ENCODE measurements around the gene RASGRP2.
A peak's percentile ranks its signal among the peaks of the same experiment; 100 is the strongest.

The RASGRP2 gene

GRCh38 chr11:64770120-64770519 lies 26.2 kb upstream of the RASGRP2 start:
- no peak for DNase-seq

- no peak for DNase-seq
Measured at GRCh38 chr11:64769283-64769682, 25.3 kb upstream of the RASGRP2 start.

- no peak for DNase-seq
Measured at GRCh38 chr11:64768300-64768694, 24.4 kb upstream of the RASGRP2 start.

DNA sequence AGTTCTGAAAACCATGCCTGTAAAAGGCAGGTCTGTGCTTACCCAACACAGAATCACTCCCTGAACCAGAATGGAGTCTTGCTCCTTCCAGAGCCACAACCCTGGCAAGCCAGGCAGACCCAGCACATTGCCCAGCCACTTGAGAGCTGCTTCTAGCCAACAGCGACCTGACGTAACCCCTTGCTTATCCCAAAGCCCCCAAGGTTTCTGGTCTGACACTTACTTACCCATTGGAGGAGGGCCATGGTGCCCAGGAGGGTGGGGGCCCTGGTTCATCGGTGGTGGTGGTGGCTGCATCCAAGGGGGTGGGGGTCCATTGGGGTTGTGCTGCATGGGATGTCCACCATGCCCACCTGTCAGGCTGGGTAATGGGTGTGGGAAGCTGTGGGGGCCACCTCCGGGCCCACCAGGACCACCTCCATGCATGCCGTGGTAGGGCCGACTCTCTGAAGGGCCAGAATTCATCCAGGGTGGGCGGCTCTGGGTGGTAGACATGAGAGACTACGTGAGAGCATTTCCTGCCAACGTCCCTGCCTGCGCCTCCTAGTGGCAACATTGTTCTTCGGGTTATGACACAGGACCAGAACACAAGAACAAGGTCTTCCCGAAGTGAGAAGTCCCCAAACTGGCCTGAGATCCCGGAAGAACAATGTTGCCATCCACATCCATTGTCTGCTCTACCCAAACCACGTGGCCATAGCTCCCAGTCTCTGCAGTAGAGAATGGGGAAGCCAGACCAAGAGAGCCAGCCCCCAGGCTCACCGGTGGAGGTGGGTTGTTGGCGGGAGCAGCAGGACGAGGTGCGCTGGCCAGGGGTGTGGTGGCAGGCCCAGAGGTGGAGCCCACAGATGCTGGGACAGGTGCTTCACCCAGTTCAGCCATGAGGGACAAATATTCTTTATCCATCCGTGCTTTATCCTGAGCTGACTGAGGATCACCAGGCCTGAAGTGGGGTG lies 23.7 kb upstream of the RASGRP2 start:
- peak; percentile 79 for DNase-seq

DNA sequence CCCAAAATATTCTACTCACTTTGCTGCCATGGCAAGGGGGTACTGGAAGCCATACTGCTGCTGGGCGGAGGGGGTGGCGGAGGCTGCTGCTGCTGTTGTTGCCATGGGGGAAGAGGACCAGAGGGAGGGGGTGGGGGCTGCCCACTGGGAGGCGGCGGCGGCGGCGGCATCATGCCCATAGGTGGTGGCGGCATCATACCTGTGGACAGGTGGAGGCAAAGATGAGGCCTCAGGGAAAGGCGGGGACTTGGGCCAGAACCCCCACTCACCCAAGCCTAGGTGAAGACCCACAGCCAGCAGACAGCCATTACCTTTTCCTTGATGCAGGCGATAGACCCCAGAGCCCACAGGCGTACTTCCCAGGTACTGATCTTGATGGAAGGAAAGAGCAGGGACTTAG lies 22.9 kb upstream of the RASGRP2 start:
- DNase-seq: no peak

- no peak for DNase-seq
Measured at GRCh38 chr11:64765851-64766665, 22.1 kb upstream of the RASGRP2 start.

- no peak for DNase-seq
Measured at GRCh38 chr11:64765291-64765850, 21.4 kb upstream of the RASGRP2 start.

DNA sequence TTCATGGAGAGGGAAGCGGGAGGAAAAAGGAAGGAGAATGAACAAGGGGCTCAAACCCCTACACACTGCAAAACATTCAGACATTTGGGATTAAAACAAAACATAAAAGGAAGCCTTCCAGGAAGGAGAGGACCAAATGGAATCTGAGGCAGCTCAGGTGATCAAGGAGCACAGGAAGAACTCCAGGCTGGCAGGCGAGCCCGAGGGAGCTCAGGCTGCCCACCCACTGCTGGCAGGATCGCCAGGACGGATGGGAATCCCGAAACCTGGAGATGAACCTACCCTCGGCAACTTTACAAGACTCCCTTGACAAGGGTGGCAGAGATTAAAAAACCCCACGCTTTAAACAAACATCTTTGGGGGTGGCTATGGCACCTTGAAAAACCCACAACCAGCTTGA lies 20.8 kb upstream of the RASGRP2 start:
- DNase-seq: no peak

DNA sequence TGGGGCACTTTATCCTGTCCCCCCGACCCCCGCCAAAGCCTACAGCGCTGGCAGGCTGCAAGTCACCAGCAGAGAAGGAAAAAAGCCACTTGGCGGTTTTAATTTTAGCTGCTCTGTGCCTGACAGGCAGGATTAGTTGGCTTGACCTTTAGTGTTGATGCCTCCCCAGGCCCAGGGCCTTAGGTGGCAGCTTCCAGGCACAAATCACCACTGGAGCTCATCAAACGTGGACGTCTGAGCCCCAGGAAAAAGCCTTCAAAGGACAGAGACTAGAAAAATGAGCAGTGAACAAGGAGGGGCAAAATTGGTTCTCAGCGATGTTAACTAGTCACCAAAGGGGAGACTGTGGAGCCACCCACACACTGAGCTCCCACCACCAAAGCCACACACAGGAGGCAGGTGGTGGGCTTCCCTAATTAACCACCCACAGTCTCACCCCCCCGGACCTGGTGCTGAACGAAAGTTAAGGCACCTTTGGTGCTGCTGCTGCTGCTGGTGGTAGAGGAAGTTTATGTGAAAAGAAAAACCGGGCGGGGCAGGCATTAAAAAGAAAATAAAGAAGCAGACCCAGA lies 20.2 kb upstream of the RASGRP2 start:
- DNase-seq: peak; percentile 58

DNA sequence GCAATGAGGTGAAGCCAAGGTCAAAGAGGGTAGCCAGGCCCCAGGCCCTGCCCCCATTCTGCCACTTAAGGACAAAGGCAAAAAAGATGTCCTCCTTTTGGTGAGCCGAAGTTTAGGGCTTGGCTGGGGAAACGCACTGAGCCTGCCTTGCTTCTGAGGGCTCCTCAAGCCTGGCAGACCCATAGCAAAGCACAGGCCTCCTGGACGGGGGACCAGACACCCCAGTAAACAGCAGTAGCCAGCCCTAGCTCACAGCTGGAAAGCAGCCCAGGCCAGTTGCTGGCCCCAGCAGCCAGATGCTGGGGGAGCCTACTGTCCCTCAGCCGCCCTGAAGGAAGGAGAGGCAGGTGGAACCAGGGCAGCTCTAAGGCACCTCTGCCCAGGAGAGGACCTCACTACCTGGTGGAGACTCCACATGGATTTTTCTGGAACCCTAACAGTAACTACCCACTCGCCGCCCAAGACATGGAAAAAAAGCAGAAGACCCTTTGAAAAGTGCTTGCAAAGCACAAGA lies 19.6 kb upstream of the RASGRP2 start:
- no peak for DNase-seq

DNA sequence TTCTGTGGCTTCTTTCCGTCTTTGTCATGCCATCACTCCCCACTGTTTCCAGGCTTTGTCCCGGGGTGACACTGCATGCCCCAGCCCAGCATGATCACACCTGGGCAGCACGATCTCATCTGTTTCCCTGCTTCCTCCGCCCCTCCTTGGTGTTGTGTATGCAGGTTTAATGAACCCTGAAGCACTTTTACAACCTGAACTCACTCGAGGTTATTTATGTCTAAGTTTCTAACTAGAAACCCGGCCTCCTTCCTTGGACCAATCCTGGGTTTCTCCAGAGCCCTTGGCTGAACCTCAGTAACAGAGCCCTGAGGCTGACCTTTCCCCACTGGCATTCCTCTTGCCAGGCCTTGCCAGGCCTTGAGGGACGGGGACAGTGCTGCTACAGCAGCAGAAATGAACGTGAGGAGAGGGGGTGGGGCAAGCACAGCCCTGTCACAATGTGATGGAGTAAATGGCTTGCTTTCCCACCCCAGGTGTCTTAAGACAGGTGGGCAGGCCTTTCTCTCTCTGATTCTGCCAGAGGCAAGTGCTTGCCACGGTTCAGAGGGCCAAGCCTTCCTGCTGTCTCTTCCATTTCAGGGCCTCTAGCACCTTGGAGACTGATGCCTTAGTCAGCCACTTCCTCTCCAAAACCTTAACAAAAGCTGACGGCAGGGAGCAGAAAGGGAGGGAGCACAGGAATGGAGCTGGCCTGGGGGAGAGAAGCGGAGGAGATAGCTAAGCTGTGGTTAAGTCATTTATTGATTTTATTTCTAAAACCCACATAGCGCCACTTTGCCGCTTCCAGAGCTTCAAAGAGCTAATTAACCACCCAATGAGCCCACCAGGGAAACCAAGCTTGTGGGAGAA lies 19.0 kb upstream of the RASGRP2 start:
- no peak for DNase-seq

DNA sequence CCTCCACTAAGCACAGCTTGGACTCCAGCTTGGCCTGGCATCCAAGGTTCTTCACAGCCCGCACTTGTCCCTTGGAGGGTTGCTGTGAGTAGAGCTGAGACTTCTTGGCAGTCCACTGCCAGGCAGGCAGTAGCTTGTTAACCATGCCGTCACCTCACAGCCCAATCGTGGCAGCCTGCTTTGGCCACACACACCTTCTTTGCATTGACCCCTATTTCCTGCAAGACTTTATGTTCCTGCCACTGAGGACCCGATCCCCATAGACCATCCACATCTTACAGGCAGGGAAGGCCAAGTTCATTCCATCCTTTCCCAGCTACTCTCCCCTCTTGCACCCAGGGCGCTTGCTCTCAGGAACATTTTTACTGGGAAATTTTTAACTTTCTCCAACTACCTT lies 18.3 kb upstream of the RASGRP2 start:
- DNase-seq: no peak

- DNase-seq: no peak
Measured at GRCh38 chr11:64760759-64761420, 16.9 kb upstream of the RASGRP2 start.

GRCh38 chr11:64759722-64760719 lies 16.1 kb upstream of the RASGRP2 start, which contains the start of gene PYGM:
Gene PYGM (minus strand): TSS chr11:64759974. CDS start chr11:64759898, 76 bp downstream.
- DNase-seq: no peak

GRCh38 chr11:64759131-64759721 lies 15.3 kb upstream of the RASGRP2 start:
- DNase-seq: no peak

GRCh38 chr11:64758330-64759079 lies 14.6 kb upstream of the RASGRP2 start:
- DNase-seq: no peak

DNA sequence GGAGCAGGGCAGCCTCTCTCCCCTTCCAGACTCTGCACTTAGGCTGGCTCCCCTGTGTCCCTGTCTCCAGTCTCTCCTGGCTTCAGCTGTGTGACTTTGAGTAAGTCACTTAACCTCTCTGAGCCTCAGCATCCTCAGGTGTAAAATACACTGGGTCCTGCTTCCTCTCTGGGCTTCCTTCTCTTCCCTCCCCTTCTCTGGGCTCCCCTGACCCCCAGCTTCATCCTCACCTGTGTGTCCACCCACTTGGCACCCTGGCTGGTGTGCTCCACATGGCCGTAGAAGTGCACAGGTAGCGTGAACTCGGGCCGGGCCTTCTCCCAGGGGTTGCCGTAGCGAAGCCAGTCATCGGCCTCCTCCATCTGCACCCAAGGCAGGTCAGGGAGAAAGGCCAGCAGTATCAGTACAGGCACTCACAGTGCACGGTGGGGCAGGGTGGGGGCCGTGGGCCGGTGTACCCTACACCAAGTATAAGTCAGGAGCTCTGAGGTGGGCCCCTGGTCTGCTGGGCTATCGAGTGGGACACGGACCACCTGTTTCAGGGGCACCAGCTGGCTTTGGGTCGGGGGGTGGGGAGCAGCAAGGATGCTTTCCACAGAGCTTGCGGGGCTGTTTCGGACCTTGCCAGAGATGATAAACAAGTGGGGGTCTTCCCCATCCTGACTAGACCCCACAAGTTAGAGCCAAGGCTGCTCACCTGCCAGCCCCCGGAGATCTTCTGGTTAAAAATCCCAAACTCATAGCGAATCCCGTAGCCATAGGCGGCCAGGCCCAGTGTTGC lies 13.8 kb upstream of the RASGRP2 start:
- no peak for DNase-seq
